Stimulated activated CD8-positive, alpha-beta memory T cell treated with anti-CD3 and anti-CD28 coated beads, Interleukin-15, amount 100 ng/mL, for 24 hours (primary cell): ENCODE data around the gene LY6G6F.

Source experiments
- DNase-seq: peaks from one replicate; pipeline ENCODE4 v3.0.0-alpha.2; 2020; ENCODE audit warnings: low read depth

Gene LY6G6F, protein sequence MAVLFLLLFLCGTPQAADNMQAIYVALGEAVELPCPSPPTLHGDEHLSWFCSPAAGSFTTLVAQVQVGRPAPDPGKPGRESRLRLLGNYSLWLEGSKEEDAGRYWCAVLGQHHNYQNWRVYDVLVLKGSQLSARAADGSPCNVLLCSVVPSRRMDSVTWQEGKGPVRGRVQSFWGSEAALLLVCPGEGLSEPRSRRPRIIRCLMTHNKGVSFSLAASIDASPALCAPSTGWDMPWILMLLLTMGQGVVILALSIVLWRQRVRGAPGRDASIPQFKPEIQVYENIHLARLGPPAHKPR

DNA sequence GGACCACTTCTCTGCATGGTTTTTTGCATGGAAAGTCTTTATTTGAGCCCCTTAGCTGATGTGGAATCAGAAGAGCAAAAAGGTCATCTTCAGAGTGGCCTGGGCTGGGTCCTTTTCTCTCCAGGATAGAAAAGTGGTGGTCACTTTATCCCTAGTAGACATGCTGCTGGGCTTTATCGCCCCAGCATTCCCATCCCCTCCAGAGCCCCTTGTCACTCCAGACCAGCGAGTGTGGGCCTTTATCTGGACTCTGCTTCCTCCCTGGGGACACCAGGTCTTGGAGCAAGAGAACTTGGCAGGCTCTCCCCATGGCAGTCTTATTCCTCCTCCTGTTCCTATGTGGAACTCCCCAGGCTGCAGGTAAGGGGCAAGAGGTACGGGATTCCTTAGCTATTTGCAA lies at the start of gene LY6G6F:
Gene LY6G6F, plus strand, starts transcription at position 268 of the 400 bp plus-strand sequence. Its CDS starts 41 bp downstream, at position 309.
- no peak for DNase-seq

DNA sequence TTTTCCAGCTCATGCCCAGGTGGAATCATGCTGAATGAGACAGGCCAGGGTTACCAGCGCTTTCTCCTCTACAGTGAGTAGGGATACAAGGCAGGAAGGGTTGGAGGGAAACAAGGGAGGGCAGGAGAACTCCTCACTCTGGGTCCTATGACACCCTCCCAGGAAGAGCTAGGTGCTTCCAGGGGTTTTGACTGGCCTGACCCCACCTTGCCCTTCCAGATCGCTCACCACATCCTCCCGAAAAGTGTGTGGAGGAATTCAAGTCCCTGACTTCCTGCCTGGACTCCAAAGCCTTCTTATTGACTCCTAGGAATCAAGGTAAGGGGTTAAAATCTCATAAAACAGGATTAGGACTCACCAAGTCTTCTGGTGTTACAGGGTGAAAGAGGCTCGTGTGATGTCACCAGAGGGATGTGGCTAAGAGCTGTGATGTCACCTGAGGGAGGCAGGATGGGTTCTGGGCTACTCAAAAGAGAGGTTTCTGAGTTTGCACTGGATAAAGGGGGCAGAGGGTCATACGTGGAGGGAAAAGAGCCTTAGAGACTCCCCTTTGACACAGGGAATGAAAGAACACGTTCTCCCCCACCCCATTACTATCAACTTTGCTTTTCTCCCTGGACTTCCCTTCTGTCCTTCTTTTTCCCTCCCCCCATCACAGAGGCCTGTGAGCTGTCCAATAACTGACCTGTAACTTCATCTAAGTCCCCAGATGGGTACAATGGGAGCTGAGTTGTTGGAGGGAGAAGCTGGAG lies 49.1 kb upstream of the LY6G6F start:
- DNase-seq = no peak

DNA sequence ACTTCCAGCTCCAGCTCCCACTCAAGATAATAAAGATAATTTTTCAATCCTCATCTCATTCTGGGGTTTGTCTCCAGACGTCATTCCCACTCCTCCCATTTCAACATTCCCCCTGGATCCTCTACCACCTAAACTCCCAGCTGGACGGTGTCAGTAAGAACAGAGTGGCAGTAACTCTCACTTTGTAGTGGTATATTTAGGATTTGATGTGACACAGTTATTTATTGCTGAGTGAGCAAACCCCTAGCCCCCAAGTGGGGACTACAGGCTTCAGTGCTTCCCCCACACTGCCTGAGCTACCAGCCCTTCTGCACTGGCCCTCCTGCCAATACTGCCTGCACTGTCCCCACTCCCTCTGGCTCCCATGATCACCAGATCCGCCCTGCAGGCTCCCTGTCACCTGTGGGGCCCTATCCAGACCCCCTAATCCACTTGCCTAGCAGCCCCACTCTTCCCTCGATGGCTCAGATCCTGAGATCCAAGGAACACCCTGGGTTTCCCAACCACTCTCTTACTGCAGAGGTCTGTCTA lies 48.4 kb upstream of the LY6G6F start:
- no peak for DNase-seq

DNA sequence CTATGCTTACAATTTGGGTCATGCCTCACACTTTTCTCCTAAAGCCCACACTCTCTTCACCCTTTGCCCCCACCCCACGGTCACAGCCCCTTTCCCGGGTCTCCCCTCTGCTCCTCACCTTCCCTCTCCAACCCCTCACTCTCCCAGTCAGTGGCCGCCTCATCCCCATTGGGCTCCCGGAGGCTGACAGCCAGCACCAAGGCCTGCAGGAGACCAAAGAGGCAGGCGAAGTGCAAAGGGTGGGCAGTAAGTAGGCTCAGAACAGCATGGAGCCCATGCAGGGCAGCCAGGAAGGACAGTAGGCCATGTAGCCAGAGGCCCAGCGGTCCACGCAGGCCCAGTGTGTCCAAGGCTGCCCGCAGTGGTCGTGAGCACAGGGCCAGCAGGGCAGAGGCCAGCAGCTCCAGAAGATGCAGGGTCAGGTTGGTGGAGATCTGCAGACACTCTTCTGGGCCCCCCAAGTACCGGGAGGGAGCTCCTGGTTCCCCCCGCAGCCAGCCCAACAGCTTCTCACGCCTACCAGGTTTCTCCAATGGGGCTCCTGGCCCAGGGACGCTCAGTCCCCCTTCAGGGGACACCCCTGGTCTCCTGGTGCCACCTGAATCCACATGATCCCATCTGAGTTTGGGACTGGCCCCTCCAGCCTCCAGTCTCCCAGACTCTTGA lies 47.5 kb upstream of the LY6G6F start:
- no peak for DNase-seq

DNA sequence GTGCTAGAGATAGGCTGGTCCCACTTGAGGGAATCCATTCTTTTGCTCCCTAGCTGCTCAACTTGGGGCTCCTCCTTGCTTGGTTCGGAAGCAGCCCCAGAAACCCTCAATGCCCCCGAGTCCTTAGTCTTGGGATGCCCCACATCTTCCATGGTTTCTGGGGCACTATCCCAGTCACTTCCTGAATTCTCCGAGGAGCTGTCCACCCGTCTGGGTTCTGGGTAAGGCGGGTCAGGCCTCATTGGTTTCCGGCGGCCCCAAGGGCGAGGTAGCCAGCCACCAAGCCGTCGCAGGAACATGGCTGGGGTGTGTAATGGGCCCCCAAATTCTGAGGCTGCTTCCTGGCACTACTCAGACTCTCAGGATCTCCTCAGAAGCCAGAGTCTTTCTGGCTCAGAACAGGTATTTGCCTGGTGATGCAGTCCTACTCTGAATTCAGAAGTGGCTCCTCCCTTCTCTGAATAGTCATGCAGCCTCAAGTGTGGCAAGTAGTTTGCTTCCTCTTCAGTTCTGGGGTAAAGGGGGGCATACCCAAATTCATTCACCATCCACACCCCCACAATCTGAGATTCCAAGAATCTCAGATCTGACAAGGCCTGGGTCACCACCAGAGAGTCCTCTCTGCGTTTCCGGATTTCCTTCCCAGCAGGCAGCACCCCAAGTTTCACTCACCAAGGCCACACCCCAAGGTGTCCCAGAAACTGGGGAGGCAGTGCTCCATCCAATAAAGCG lies 46.9 kb upstream of the LY6G6F start:
- DNase-seq = no peak

DNA sequence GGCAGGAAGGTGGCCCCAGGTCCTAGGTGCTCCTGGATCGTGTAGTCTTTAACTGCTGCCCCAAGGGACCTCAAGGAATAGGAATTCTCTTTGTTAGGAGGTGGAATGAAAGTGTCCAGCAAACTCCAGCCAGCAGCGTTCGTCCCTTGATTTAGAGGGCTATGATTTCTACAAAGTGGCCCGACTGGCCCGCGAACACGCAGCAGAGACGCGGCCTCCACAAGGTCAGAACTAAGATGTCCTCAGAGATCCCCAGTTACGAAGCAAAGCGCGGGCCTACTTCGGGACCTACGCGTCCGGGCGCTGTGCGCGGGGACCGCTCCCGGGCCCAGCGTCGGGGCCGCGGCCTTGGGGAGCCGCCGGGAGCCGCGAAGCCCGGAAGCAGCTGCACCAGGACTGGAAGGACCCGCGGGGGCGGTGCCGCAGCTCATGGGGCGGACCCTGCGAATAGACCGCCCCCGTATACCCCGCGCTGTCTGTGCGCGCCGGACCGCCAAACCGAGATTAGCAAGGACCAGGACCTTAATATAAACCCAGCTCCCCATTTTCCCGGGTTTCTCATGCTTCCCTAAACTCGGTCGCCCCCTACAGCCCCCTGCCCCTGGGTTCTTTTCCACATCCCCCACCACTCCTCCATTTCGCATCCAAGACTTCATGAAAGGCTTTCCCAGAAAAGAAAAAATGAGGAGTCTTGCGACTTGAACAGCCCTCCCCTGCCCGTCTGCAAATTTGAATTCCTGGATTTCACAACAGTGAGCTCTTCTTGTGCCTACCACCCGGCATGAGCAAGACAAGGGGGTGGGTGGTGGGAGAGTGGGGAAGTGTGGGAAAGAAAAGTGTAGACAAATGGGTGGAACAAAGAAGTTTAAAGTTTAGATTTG lies 46.0 kb upstream of the LY6G6F start, which contains the start of gene C6orf47:
Gene C6orf47, minus strand, starts transcription at position 398 of the 881 bp plus-strand sequence. CDS start 831 bp downstream, outside the sequence.
- DNase-seq = peak; percentile 47

DNA sequence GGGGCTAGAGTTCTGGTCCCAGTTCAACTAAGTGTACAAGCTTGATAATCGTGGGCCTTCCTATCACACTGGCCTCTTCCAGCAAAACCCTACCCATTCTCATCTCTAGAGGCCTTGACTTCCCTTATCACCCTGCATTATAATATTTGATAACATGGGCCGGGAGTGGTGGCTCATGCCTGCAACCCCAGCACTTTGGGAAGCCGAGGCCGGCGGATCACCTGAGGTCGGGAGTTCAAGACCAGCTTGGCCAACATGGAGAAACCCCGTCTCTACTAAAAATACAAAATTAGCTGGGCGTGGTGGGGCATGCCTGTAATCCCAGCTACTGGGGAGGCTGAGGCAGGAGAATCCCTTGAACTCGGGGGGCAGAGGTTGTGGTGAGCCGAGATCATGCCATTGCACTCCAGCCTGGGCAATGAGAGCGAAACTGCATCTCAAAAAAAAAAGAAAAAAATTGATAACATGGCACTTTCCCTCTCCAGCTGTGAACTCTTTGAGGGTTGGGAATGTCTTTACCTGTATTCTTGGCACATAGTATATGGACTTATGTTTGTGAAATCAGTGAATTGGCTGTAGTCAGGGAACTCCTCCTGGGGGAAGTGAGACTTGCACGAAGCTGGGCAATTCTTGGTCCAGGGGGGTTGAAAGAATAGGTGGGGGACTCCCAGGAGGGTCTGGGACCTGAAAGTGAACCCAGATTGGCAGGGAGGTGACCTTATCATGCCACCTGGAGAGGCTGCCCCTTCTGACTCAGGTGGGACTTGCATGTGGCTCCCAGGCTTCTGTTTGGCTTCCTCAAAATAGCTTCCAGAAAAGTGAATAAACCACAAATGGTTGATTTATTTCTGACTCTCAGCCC lies 45.2 kb upstream of the LY6G6F start:
- DNase-seq = no peak

DNA sequence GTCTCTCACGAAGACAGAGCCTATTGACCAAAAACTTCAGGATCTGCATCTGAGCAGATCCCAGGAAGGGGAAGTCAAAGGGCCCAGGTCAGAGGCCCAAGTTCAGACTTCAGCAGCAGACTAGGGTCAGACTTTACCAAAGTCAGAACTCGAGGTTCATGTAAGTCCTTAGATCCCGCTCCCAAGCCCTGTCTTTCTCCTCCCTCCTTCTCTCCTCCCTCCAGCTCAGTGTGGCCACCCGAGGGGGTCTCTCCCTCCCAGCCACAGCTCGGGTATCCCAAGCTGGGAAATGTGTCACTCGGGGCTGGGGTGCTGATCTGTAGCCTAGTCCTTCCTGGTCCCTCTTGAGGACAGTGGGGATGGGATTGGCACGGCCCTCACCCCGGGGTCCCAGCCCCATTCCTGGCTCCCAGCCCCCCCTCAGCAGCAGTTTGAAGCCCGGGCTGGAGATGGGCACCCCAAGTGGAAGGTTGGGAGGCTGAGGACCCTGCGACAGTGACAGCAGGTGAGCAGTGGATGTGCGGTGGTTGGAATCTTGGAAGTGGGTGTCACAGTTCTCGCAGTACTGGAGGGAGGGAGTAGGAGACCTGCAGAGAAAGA lies 44.4 kb upstream of the LY6G6F start:
- no peak for DNase-seq

DNA sequence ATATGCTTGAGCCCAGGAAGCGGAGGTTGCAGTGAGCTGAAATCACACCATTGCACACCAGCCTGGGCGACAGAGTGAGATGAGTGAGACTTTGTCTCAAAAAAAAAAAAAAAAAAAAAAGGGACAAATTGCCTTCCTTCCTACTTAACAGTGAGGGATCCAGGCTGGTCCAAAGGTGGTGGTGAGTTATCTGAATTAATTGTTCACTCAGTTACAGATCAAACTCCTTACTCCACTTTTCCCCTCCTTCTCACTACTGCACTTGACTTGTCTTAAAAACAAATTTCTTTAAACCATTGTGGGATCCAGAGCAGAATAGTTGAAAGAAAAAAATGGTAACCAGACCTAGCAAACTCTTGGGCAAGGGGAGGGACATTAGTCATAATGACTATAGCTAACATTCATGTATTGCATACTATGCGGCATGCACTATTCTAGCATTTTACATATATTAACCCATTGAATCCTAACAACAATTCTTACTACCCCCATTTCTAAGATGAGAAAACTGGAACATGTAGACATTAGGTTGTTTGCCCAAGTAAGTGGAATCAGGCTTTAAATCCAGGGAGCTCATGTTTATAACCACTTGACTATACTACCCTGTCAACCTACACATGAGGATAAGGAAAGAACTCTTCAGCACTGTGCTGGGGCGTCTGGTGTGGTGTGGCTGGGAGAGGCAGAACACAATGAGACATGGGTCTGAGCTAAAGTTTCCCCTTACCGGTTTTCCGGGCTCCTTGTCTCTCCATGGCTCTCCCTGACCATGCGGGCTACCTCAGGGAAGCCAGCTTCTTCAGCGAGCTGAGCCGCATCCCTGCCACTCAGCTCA lies 43.3 kb upstream of the LY6G6F start:
- DNase-seq = no peak

DNA sequence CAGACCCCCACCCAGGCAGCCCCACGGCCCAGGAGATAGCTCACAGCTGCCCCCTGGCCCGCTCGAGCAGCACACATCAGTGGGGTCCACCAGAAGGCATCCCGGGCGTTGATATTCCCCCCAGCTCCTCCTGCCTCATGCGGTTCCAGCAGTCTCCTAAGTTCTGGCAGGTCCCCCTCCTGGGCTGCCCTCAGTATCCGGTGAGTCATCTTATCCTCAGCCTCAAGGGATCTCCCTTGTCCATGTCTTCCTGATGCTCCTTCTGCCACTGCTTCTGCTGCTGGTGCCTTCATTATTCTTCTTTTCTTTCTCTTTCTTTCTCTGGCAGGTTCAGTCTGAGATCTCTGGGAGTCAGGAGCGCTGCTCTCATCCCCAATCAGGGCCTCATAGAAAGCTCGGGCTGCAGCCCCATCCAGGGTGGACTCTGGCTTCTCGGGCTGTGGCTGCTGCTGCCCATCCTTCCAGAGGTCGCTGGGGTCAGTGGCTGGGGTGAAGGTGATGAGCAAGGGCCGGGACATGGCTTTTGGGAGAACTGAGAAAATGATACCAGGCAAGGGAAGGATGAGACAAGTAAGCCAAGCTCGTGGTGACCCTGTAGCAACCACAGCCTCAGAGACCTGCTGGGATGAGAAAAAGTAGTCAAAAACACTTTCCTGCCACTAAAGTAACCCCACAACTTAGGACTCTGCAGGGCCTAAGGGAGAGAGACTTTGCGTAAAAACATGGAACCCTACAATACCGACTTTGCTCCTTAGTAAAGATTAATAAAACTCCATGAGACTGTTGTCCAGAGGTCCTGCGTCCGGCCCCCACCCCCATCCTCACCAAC lies 42.5 kb upstream of the LY6G6F start:
- no peak for DNase-seq

DNA sequence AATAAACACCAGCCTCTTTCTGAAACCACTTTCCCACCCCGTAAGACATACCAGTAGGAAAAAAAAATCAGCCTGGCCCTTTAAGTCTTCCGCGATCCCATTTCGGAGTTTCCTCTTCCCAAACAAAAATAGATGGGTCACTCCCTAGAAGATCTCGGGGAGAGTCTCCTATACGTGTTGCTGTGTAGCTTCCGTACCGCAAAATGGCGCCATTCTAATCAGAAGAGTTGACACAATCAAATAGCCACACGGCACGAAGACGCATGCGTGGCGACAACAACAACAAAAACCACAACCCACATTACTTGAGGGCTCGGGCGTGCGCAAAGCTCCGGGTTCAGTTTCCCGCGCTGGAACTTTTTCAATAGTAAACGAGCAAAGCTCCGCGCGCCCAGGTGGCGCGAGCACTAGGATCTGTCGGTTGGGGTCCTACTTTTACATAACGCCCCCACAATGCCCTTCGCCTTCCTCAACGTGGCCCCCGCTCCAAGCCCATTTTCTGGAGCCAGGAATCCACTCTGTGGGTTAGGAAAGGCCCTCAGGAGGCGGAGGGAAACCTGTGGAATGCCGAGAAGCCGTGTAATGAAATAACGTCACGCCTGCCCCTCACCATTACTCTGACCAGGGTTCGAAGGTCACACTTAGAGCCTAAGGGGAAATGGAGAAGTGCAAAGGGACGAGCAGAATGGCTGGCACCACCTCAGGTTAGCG lies 41.7 kb upstream of the LY6G6F start, which contains the start of gene GPANK1:
Gene GPANK1, minus strand, starts transcription at position 208 of the 711 bp plus-strand sequence. CDS start 519 bp downstream, outside the sequence.
- DNase-seq = peak; percentile 73

DNA sequence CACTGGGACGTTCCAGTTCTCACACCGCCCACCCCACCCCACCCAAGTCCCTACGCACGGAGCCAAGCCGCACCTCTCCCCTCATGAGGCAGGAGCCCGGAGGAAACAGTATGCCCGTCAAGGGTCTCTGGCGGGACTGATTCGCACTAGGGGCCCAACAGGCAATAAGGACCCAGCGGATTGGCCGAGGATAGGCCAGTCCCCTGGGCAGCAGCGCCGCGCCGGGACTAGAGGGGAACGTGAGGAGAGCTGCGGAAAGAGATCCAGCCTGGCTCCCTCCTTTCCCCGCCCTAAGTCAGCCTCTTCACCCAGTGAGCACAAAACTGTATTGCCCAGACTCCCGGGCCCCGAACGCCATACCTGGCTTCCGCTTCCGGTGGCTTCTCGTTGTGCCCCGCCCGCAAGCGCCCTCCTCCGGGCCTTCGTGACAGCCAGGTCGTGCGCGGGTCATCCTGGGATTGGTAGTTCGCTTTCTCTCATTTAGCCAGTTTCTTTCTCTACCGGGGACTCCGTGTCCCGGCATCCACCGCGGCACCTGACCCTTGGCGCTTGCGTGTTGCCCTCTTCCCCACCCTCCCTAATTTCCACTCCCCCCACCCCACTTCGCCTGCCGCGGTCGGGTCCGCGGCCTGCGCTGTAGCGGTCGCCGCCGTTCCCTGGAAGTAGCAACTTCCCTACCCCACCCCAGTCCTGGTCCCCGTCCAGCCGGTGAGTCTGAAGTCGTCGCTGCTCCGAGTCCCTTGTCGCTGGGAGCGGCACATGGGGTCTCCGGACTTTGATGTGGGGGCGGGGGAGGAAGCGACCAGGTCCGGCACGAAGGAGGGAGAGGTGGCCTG lies 40.9 kb upstream of the LY6G6F start, which contains the start of gene CSNK2B:
Gene CSNK2B, plus strand, starts transcription at position 580 of the 836 bp plus-strand sequence. CDS start 752 bp downstream, outside the sequence.
- peak; percentile 83 for DNase-seq

DNA sequence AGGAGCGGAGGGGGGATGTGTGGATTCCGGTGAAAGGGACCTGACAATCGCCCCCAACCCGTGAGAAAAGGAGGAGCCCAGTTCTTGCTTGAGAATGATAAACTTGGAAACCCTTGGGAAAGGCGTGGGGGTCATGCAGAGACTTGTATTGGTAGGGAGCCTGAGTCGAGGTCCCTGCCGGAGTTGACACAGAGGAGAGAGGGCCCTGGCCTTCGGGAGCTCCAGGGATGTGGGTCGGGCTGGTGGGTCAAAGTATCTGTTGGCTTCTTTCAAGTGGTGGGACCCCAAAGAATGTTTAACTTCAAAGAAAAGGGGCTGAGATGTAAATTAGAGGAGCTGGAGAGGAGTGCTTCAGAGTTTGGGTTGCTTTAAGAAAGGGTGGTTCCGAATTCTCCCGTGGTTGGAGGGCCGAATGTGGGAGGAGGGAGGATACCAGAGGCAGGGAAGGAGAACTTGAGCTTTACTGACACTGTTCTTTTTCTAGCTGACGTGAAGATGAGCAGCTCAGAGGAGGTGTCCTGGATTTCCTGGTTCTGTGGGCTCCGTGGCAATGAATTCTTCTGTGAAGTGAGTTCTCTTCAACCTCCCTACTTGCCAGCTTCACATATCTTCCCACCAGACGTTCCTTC lies 40.2 kb upstream of the LY6G6F start:
- DNase-seq = no peak

DNA sequence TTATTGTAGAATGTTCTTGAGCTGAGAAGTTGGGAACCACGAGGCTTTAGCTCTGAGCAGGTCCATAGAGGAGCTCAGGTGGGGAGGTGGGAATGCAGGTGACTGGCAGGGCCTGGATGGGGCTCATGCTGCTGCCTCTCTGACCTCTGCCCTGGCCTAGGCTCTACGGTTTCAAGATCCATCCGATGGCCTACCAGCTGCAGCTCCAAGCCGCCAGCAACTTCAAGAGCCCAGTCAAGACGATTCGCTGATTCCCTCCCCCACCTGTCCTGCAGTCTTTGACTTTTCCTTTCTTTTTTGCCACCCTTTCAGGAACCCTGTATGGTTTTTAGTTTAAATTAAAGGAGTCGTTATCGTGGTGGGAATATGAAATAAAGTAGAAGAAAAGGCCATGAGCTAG lies 37.0 kb upstream of the LY6G6F start, which contains the start of gene LY6G5B:
Gene LY6G5B, plus strand, starts transcription at position 301 of the 400 bp plus-strand sequence. CDS start 975 bp downstream, outside the sequence.
- DNase-seq = no peak

DNA sequence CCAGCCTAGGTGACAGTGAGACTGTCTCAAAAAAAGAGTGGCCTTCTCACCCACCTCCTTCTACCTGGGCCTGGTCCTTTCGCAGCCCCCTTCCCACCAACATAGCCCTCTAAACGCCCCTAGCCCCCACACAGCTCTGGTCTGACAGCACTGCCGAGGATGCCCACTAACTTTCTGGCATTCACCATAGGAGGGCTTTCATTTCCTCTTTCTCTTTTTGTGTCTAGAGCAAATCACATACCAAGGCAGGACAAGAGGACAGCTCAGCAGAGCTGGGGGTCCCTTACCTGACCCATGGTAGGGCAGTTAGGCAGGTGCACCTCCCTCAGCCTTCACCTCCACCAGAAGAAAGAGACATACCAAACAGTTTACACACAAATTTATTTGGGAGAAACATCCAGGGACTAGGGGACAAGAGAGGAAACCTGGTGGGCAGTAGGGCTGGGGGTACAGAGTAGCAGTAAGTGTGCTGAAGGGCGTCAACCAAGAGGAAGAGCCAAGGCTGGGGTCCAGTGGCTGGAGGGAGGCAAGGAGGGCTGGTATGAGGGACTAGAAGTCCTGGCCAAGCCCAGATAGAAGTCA lies 30.3 kb upstream of the LY6G6F start:
- DNase-seq = no peak
